Esophagus (tissue), 2 donors: ENCODE measurements around the gene ADAM8. TPM values are rescaled to one million over a fixed set of nuclear protein-coding genes. Genes with fewer than 3 reads are reported as not detected.
A peak's percentile ranks its signal among the peaks of the same experiment; 100 is the strongest.

ENCODE experiments used
- H3K27ac ChIP-seq, 2 donors: one replicate each; pipeline ENCODE4 v1.5.1; 2013; ENCODE audit warnings: low read depth in 2 of 2, mild to moderate bottlenecking in 2 of 2, inconsistent platforms in 1 of 2, low read length in 1 of 2, moderate library complexity in 1 of 2
- H3K27me3 ChIP-seq, 2 donors: one replicate each; pipeline ENCODE4 v1.6.1; 2013; ENCODE audit warnings: low read length in 2 of 2, control low read depth in 1 of 2, mild to moderate bottlenecking in 1 of 2; ENCODE audit not compliant: insufficient read depth in 2 of 2, control insufficient read depth in 1 of 2
- H3K36me3 ChIP-seq, 2 donors: one replicate each; pipeline ENCODE4 v1.6.1; 2013; ENCODE audit warnings: low read length in 1 of 2; ENCODE audit not compliant: control insufficient read depth in 2 of 2, insufficient read depth in 2 of 2
- H3K4me1 ChIP-seq, 2 donors: one replicate each; pipeline ENCODE4 v1.6.1; 2013; ENCODE audit warnings: low read length in 1 of 2; ENCODE audit not compliant: control insufficient read depth in 2 of 2, insufficient read depth in 2 of 2
- H3K4me3 ChIP-seq, 2 donors: one replicate each; pipeline ENCODE4 v1.5.1; 2013; ENCODE audit warnings: low read length in 2 of 2, mild to moderate bottlenecking in 2 of 2, low read depth in 1 of 2, moderate library complexity in 1 of 2
- H3K9me3 ChIP-seq, 2 donors: one replicate each; pipeline ENCODE4 v1.6.1; 2013; ENCODE audit warnings: mild to moderate bottlenecking in 2 of 2, low read depth in 1 of 2, low read length in 1 of 2, moderate library complexity in 1 of 2; ENCODE audit not compliant: control insufficient read depth in 2 of 2, insufficient read depth in 1 of 2
- WGBS, 2 donors: extraction: QIAGEN DNeasy Blood & Tissue Kit; methylation state at CpG; one replicate each; pipeline ENCODE4 v1.1.7; 2013; 5-methylcytosine and 5-hydroxymethylcytosine counted together
- polyA plus RNA-seq, 2 donors: library from polyadenylated mRNA; stranded (reverse); fragments of 200-250 nt; gene quantifications; one replicate each; pipeline ENCODE4 v1.2.3, GENCODE V29; 2013
- donor health status: healthy with polysubstance abuse.
- donor health status: Bipolar disorder and iron deficiency.

Gene ADAM8
- polyA plus RNA-seq, 2 donors: 2.4 to 2.6 TPM

- Histone ChIP-seq H3K27me3 (no peaks in the 10 kb centered on the region), H3K36me3 (peaks cover 31 to 74% of the 10 kb centered on the region in 2 donors), H3K4me3 (no peak overlapping the region), H3K27ac (no peak overlapping the region), H3K9me3 (no peaks in the 10 kb centered on the region), H3K4me1 (no peaks in the 10 kb centered on the region)
- 85 to 91% methylated on average over 18 of the region's 18 CpGs for WGBS, 2 donors
These were observed 9.7 kb upstream of the ADAM8 start for GRCh38 chr10:133286366-133286765.

- WGBS, 2 donors: 95 to 96% methylated on average over 36 of the region's 36 CpGs
- Histone ChIP-seq H3K27ac (no peak overlapping the region), H3K27me3 (no peaks in the 10 kb centered on the region), H3K36me3 (peaks cover 31 to 80% of the 10 kb centered on the region in 2 donors), H3K9me3 (no peaks in the 10 kb centered on the region), H3K4me3 (no peak overlapping the region), H3K4me1 (no peaks in the 10 kb centered on the region)
These were observed 8.5 kb upstream of the ADAM8 start for GRCh38 chr10:133285217-133285616.

- Histone ChIP-seq H3K27ac (no peak overlapping the region), H3K4me1 (no peaks in the 10 kb centered on the region), H3K4me3 (no peak overlapping the region), H3K27me3 (no peaks in the 10 kb centered on the region), H3K36me3 (peaks cover 22 to 79% of the 10 kb centered on the region in 2 donors), H3K9me3 (no peaks in the 10 kb centered on the region)
- 95 to 96% methylated on average over 24 of the region's 24 CpGs for WGBS, 2 donors
These were observed 7.3 kb upstream of the ADAM8 start for GRCh38 chr10:133283931-133284330.

GRCh38 chr10:133282846-133283390 is 6.2 kb upstream of the ADAM8 start:
- no peaks in the 10 kb centered on the region for H3K27me3 ChIP-seq
- no peak overlapping the region for H3K27ac ChIP-seq
- no peaks in the 10 kb centered on the region for H3K4me1 ChIP-seq
- 88 to 93% methylated on average over 24 of the region's 24 CpGs for WGBS, 2 donors
- H3K4me3 ChIP-seq: no peak overlapping the region
- H3K9me3 ChIP-seq: no peaks in the 10 kb centered on the region
- H3K36me3 ChIP-seq: peaks cover 13 to 71% of the 10 kb centered on the region in 2 donors

GRCh38 chr10:133281628-133282372 is 5.1 kb upstream of the ADAM8 start:
- peaks cover 11 to 68% of the 10 kb centered on the region in 2 donors for H3K36me3 ChIP-seq
- WGBS, 2 donors: 91 to 94% methylated on average over 38 of the region's 38 CpGs

GRCh38 chr10:133281084-133281483 is 4.4 kb upstream of the ADAM8 start:
- WGBS, 2 donors: 93 to 94% methylated on average over 15 of the region's 15 CpGs
- Histone ChIP-seq H3K36me3 (peaks cover 11 to 65% of the 10 kb centered on the region in 2 donors), H3K9me3 (no peaks in the 10 kb centered on the region), H3K4me3 (no peak overlapping the region), H3K27ac (no peak overlapping the region), H3K4me1 (peaks cover 2 to 3% of the 10 kb centered on the region in 2 donors), H3K27me3 (no peaks in the 10 kb centered on the region)

More at GRCh38 chr10:133281628-133282372, 5.1 kb upstream of the ADAM8 start:
- no peak overlapping the region for H3K4me3 ChIP-seq
- H3K27me3 ChIP-seq: no peaks in the 10 kb centered on the region
- H3K4me1 ChIP-seq: peaks cover 0 to 2% of the 10 kb centered on the region in 2 donors
- no peaks in the 10 kb centered on the region for H3K9me3 ChIP-seq
- no peak overlapping the region for H3K27ac ChIP-seq

- Histone ChIP-seq H3K4me3 (no peak overlapping the region), H3K27me3 (no peaks in the 10 kb centered on the region), H3K27ac (no peak overlapping the region), H3K36me3 (peaks cover 11 to 60% of the 10 kb centered on the region in 2 donors), H3K9me3 (no peaks in the 10 kb centered on the region), H3K4me1 (peaks cover 2 to 3% of the 10 kb centered on the region in 2 donors)
- 93% methylated on average over 10 of the region's 10 CpGs for WGBS, 2 donors
These were observed 3.9 kb upstream of the ADAM8 start for GRCh38 chr10:133280391-133281059.

- H3K4me3 ChIP-seq: no peak overlapping the region
- H3K36me3 ChIP-seq: peaks cover 11 to 50% of the 10 kb centered on the region in 2 donors
- H3K4me1 ChIP-seq: peaks cover 2 to 5% of the 10 kb centered on the region in 2 donors
- no peaks in the 10 kb centered on the region for H3K9me3 ChIP-seq
- WGBS, 2 donors: 85% methylated on average over 24 of the region's 24 CpGs
- peak overlapping the region in 1 of 2 donors; percentile 9 for H3K27ac ChIP-seq
- H3K27me3 ChIP-seq: no peaks in the 10 kb centered on the region
These were observed 2.9 kb upstream of the ADAM8 start for GRCh38 chr10:133279326-133280226.
